MM.1S (cell line): ENCODE measurements around the gene ADAMTS17.

Experiments
- DNase-seq: peaks from one replicate; pipeline ENCODE4 v3.0.0-alpha.2; 2015
- H2AFZ ChIP-seq: fragments of 300-600 bp; sonication (generic); 2 replicates; pipeline ENCODE4 v1.6.0; 2016; ENCODE audit warnings: antibody characterized with exemption, low read length
- H3F3A ChIP-seq: fragments of 300-600 bp; sonication (generic); 2 replicates; pipeline ENCODE4 v1.6.1; 2016; ENCODE audit warnings: mild to moderate bottlenecking, antibody characterized with exemption, low read length, moderate library complexity, mixed read lengths; ENCODE audit not compliant: insufficient read depth
- H3K27ac ChIP-seq: fragments of 300-600 bp; sonication (generic); 2 replicates; pipeline ENCODE4 v1.5.1; 2016; ENCODE audit warnings: mild to moderate bottlenecking, low read length
- H3K27me3 ChIP-seq: fragments of 300-600 bp; sonication (generic); replicated peaks from 2 replicates; pipeline ENCODE4 v1.6.0; 2016; ENCODE audit warnings: low read length; ENCODE audit not compliant: insufficient read depth
- H3K36me3 ChIP-seq: fragments of 300-600 bp; sonication (generic); replicated peaks from 2 replicates; pipeline ENCODE4 v1.6.1; 2016; ENCODE audit warnings: mild to moderate bottlenecking, low read length, mixed read lengths; ENCODE audit not compliant: insufficient read depth
- H3K4me1 ChIP-seq: fragments of 300-600 bp; sonication (generic); 2 replicates; pipeline ENCODE4 v1.6.1; 2016; ENCODE audit warnings: low read length, mixed read lengths
- H3K4me2 ChIP-seq: fragments of 300-600 bp; sonication (generic); 2 replicates; pipeline ENCODE4 v1.6.0; 2016; ENCODE audit warnings: low read depth, low read length
- H3K4me3 ChIP-seq: fragments of 300-600 bp; sonication (generic); 2 replicates; pipeline ENCODE4 v1.5.1; 2016; ENCODE audit warnings: low read length, mixed read lengths
- H3K79me2 ChIP-seq: fragments of 300-600 bp; sonication (generic); 2 replicates; pipeline ENCODE4 v1.6.1; 2016; ENCODE audit warnings: mixed run types, low read length, mixed read lengths
- H3K9ac ChIP-seq: fragments of 300-600 bp; sonication (generic); 2 replicates; pipeline ENCODE4 v1.6.1; 2016; ENCODE audit warnings: low read length, mixed read lengths
- H3K9me2 ChIP-seq: fragments of 300-600 bp; sonication (generic); replicated peaks from 2 replicates; pipeline ENCODE4 v1.6.1; 2016; ENCODE audit warnings: mild to moderate bottlenecking, low read length, mixed read lengths; ENCODE audit not compliant: insufficient read depth
- H3K9me3 ChIP-seq: fragments of 300-600 bp; sonication (generic); replicated peaks from 2 replicates; pipeline ENCODE4 v1.6.1; 2016; ENCODE audit warnings: mild to moderate bottlenecking, low read length, mixed read lengths; ENCODE audit not compliant: insufficient read depth
- H4K20me1 ChIP-seq: fragments of 300-600 bp; sonication (generic); 2 replicates; pipeline ENCODE4 v1.6.1; 2016; ENCODE audit warnings: mild to moderate bottlenecking, low read length, moderate library complexity, mixed read lengths; ENCODE audit not compliant: insufficient read depth
- CTCF ChIP-seq: fragments of 300-600 bp; sonication (generic); IDR thresholded peaks from 2 replicates; pipeline ENCODE4 v1.5.1; 2016; ENCODE audit warnings: antibody characterized with exemption, low read length, mixed read lengths
- EZH2 ChIP-seq: fragments of 300-600 bp; sonication (generic); optimal IDR thresholded peaks from 2 replicates; pipeline ENCODE3; 2017; ENCODE audit warnings: low read depth, mild to moderate bottlenecking, antibody characterized with exemption, low read length, mixed read lengths
- EZH2phosphoT487 ChIP-seq: fragments of 300-600 bp; sonication (generic); IDR thresholded peaks from 2 replicates; pipeline ENCODE4 v1.6.1; 2018; ENCODE audit warnings: antibody characterized with exemption, low read length

Gene ADAMTS17

GRCh38 chr15:100107606-100108225 lies 234.1 kb downstream of the ADAMTS17 start:
- H3K9me2 ChIP-seq: no peaks in the 10 kb centered on the region
- no peaks in the 10 kb centered on the region for H3K4me1 ChIP-seq
- no peak overlapping the region for H3K27ac ChIP-seq
- H3K36me3 ChIP-seq: no peaks in the 10 kb centered on the region
- DNase-seq: no peak
- TF ChIP-seq EZH2 (no peak), EZH2phosphoT487 (no peak), CTCF (no peak)
- no peak overlapping the region for H3K9ac ChIP-seq
- H3F3A ChIP-seq: no peaks in the 10 kb centered on the region
- H3K9me3 ChIP-seq: no peaks in the 10 kb centered on the region
- H3K4me3 ChIP-seq: no peak overlapping the region
- no peak overlapping the region for H3K4me2 ChIP-seq
- H3K79me2 ChIP-seq: no peaks in the 10 kb centered on the region
- H4K20me1 ChIP-seq: no peaks in the 10 kb centered on the region
- no peak overlapping the region for H2AFZ ChIP-seq
- no peaks in the 10 kb centered on the region for H3K27me3 ChIP-seq

- Histone ChIP-seq H3K9ac (no peak overlapping the region), H3K36me3 (no peaks in the 10 kb centered on the region), H3K79me2 (no peaks in the 10 kb centered on the region), H3K4me3 (no peak overlapping the region), H3K27ac (no peak overlapping the region), H2AFZ (no peak overlapping the region), H3F3A (no peaks in the 10 kb centered on the region), H3K9me3 (no peaks in the 10 kb centered on the region), H3K27me3 (no peaks in the 10 kb centered on the region), H3K4me2 (no peak overlapping the region), H3K9me2 (no peaks in the 10 kb centered on the region), H3K4me1 (no peaks in the 10 kb centered on the region), H4K20me1 (no peaks in the 10 kb centered on the region)
- TF ChIP-seq CTCF: no peak
- no peak for TF ChIP-seq EZH2phosphoT487
- TF ChIP-seq EZH2: no peak
- no peak for DNase-seq
Measured at GRCh38 chr15:100107151-100107550, 234.6 kb downstream of the ADAMTS17 start.

GRCh38 chr15:100106732-100107131 lies 235.0 kb downstream of the ADAMTS17 start:
- Histone ChIP-seq H2AFZ (no peak overlapping the region), H3K27me3 (no peaks in the 10 kb centered on the region)

More at GRCh38 chr15:100106732-100107131, 235.0 kb downstream of the ADAMTS17 start:
- Histone ChIP-seq H3K27ac (no peak overlapping the region), H3K4me3 (no peak overlapping the region), H3K36me3 (no peaks in the 10 kb centered on the region), H3K9ac (no peak overlapping the region), H3K79me2 (no peaks in the 10 kb centered on the region), H4K20me1 (no peaks in the 10 kb centered on the region), H3F3A (no peaks in the 10 kb centered on the region), H3K9me3 (no peaks in the 10 kb centered on the region), H3K4me1 (no peaks in the 10 kb centered on the region), H3K4me2 (no peak overlapping the region), H3K9me2 (no peaks in the 10 kb centered on the region)
- TF ChIP-seq EZH2 (no peak), EZH2phosphoT487 (no peak), CTCF (no peak)
- DNase-seq: no peak
